Hepatocyte (in vitro differentiated cells): ENCODE results near the gene OCA2.

Experiments used
- EZH2phosphoT487 ChIP-seq: fragments of 200-600 bp; sonication (generic); IDR thresholded peaks from one replicate; pipeline ENCODE4 v1.6.1; 2018; ENCODE audit warnings: antibody characterized with exemption, mild to moderate bottlenecking, low read depth, moderate library complexity; ENCODE audit not compliant: unreplicated experiment, severe bottlenecking
- TF ChIP-seq, protein P1 (sequence below): fragments of 200-600 bp; sonication (generic); IDR thresholded peaks from 2 replicates; pipeline ENCODE4 v1.5.1; 2016; ENCODE audit warnings: antibody characterized with exemption, mild to moderate bottlenecking; ENCODE audit not compliant: poor library complexity

DNA sequence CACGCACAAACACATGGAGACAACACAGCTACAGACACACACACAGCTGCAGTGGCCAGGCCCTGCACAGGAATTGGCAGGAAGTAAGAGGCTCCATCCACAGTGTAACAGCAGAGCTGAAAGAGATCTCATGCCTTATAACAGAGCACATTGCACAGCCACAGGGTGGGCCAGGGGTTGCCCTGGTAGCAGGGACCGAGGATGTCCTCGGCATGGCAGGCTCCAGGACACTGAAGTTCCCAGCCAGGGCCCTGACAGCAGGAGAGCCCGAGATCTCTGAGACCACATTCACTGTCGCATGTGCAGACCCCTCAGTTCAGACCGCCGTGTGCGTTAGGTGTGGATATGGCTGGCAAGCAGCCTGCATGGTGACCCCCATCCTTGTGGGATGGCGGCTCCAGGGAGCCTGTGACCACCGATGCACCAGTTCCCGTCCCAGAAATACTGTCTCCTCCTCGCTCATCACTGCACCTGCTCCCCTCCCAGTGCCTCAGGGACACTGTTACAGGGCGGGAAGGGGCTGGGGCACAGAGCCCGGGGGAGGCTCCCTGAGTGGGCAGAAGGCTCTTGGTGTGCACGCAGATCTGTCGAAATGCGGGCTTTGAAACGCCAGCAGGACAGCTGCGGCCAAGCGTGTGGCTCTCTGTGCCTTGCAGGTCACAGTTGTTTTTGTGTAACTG is 1.5 kb upstream of the OCA2 start:
- TF ChIP-seq, protein P1, sequence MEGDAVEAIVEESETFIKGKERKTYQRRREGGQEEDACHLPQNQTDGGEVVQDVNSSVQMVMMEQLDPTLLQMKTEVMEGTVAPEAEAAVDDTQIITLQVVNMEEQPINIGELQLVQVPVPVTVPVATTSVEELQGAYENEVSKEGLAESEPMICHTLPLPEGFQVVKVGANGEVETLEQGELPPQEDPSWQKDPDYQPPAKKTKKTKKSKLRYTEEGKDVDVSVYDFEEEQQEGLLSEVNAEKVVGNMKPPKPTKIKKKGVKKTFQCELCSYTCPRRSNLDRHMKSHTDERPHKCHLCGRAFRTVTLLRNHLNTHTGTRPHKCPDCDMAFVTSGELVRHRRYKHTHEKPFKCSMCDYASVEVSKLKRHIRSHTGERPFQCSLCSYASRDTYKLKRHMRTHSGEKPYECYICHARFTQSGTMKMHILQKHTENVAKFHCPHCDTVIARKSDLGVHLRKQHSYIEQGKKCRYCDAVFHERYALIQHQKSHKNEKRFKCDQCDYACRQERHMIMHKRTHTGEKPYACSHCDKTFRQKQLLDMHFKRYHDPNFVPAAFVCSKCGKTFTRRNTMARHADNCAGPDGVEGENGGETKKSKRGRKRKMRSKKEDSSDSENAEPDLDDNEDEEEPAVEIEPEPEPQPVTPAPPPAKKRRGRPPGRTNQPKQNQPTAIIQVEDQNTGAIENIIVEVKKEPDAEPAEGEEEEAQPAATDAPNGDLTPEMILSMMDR: no peak
- TF ChIP-seq EZH2phosphoT487: no peak
